Astrocyte (in vitro differentiated cells and primary cell): ENCODE results near the gene TEX54. TPM values are rescaled to one million over a fixed set of nuclear protein-coding genes. Genes with fewer than 3 reads are reported as not detected.
A peak's percentile ranks its signal among the peaks of the same experiment; 100 is the strongest.
"Not testable (repeated sequence)": the region's sequence is repeated elsewhere in the genome, so short reads cannot be mapped to it uniquely, and the experiment has no call there.

Experiments
- DNase-seq: peaks from one replicate; pipeline ENCODE4 v3.0.0-alpha.2; 2010; ENCODE audit warnings: low read depth
- FAIRE-seq: peaks from 2 replicates; lab custom pipeline; 2011; peaks lifted over from hg19 to GRCh38; lab: Jason Lieb, UNC
- H2AFZ ChIP-seq: 2 replicates; pipeline ENCODE4 v1.6.0; 2012; ENCODE audit warnings: low read depth, low read length, inconsistent platforms
- H3K27ac ChIP-seq: 2 replicates; pipeline ENCODE4 v1.5.1; 2011; ENCODE audit warnings: low read depth, low read length, inconsistent platforms
- H3K27me3 ChIP-seq: 2 replicates; pipeline ENCODE4 v1.6.0; 2011; ENCODE audit warnings: low read length, inconsistent platforms; ENCODE audit not compliant: insufficient read depth
- H3K36me3 ChIP-seq: 2 replicates; pipeline ENCODE4 v1.5.1; 2011; ENCODE audit warnings: low read length, inconsistent platforms; ENCODE audit not compliant: insufficient read depth
- H3K4me1 ChIP-seq: 2 replicates; pipeline ENCODE4 v1.5.1; 2011; ENCODE audit warnings: low read length, inconsistent platforms; ENCODE audit not compliant: insufficient read depth
- H3K4me2 ChIP-seq: 2 replicates; pipeline ENCODE4 v1.6.0; 2012; ENCODE audit warnings: low read length, inconsistent platforms
- H3K4me3 ChIP-seq: 2 replicates; pipeline ENCODE4 v1.5.1; 2011; ENCODE audit warnings: low read depth, mild to moderate bottlenecking, low read length, inconsistent platforms; ENCODE audit not compliant: insufficient read depth
- H3K79me2 ChIP-seq: 2 replicates; pipeline ENCODE4 v1.6.0; 2012; ENCODE audit warnings: mild to moderate bottlenecking, low read length, inconsistent platforms; ENCODE audit not compliant: insufficient read depth
- H3K9ac ChIP-seq: 2 replicates; pipeline ENCODE4 v1.6.0; 2012; ENCODE audit warnings: mild to moderate bottlenecking, low read length, inconsistent platforms
- H3K9me3 ChIP-seq: 2 replicates; pipeline ENCODE4 v1.5.1; 2012; ENCODE audit warnings: low read depth, mild to moderate bottlenecking, low read length, inconsistent platforms; ENCODE audit not compliant: insufficient read depth
- H4K20me1 ChIP-seq: 2 replicates; pipeline ENCODE4 v1.6.0; 2012; ENCODE audit warnings: low read length, inconsistent platforms; ENCODE audit not compliant: insufficient read depth
- H3K27ac Mint-ChIP-seq: one replicate; pipeline ENCODE4 v1.8.0; 2021; ENCODE audit warnings: mild to moderate bottlenecking, mixed read lengths; ENCODE audit not compliant: unreplicated experiment
- H3K27me3 Mint-ChIP-seq: one replicate; pipeline ENCODE4 v1.8.0; 2021; ENCODE audit warnings: low read depth, mixed read lengths; ENCODE audit not compliant: unreplicated experiment
- H3K36me3 Mint-ChIP-seq: one replicate; pipeline ENCODE4 v1.8.0; 2021; ENCODE audit warnings: low read depth, mixed read lengths; ENCODE audit not compliant: unreplicated experiment
- H3K4me1 Mint-ChIP-seq: one replicate; pipeline ENCODE4 v1.8.0; 2021; ENCODE audit warnings: low read depth, mixed read lengths; ENCODE audit not compliant: unreplicated experiment
- H3K4me3 Mint-ChIP-seq: one replicate; pipeline ENCODE4 v1.8.0; 2021; ENCODE audit warnings: mild to moderate bottlenecking, moderate library complexity, mixed read lengths; ENCODE audit not compliant: unreplicated experiment
- H3K9me3 Mint-ChIP-seq: one replicate; pipeline ENCODE4 v1.8.0; 2021; ENCODE audit warnings: mild to moderate bottlenecking, mixed read lengths; ENCODE audit not compliant: unreplicated experiment
- EZH2 ChIP-seq: IDR thresholded peaks from 2 replicates; pipeline ENCODE4 v1.6.1; 2012; ENCODE audit warnings: mild to moderate bottlenecking, low read length, inconsistent platforms; ENCODE audit not compliant: insufficient read depth
- total RNA-seq: library from RNA; stranded (reverse); gene quantifications from 2 replicates; pipeline ENCODE4 v1.2.1, GENCODE V29; 2021
- TF ChIP-seq, protein P1 (sequence below): IDR thresholded peaks from 2 replicates; pipeline ENCODE4 v1.5.1; 2011; ENCODE audit warnings: low read depth, mild to moderate bottlenecking, inconsistent platforms, low read length, moderate library complexity; ENCODE audit not compliant: insufficient read depth

The TEX54 gene
- total RNA-seq, 1 donor from 2014 or later = not detected

DNA sequence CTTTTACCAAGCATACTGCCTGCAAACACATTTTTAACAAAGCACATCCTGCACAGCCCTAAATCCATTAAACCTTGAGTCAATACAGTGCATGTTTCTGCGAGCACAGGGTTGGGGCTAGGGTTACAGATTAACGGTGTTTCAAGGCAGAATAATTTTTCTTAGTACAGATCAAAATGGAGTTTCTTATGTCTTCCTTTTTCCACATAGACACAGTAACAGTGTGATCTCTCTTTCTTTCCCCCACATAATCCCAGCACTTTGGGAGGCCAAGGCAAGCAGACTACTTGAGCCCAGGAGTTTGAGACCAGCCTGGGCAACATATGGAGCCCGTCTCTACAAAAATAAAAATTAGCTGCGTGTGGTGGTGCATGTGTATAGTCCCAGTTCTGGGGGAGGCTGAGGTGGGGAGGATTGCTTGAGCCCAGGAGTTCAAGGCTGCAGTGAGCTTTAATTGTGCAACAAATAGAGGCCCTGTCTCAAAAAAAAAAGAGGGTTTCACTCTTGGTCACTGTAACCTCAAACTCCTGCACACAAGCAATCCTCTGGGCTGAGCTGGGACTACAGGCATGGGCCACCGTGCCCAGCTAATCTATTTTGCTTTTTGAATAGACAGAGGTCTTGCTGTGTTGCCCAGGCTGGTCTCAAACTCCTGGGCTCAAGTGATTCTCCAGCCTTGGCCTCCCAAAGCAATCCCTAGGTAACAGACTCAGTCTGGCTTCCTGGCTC, 28.4 kb upstream of the TEX54 start:
- H3K9ac ChIP-seq = no peak overlapping the region
- H3K36me3 ChIP-seq = no peaks in the 10 kb centered on the region
- DNase-seq (no peak), FAIRE-seq (no peak)
- peaks cover 28% of the 10 kb centered on the region for H3K79me2 ChIP-seq
- Mint-ChIP-seq H3K27ac (no peak overlapping the region), H3K4me3 (no peak overlapping the region), H3K27me3 (no peaks in the 10 kb centered on the region), H3K4me1 (peaks cover 19% of the 10 kb centered on the region), H3K9me3 (no peaks in the 10 kb centered on the region), H3K36me3 (peaks cover 2% of the 10 kb centered on the region)
- H3K4me2 ChIP-seq = no peak overlapping the region
- no peaks in the 10 kb centered on the region for H3K27me3 ChIP-seq
- H3K4me1 ChIP-seq = peaks cover 11% of the 10 kb centered on the region
- no peak overlapping the region for H3K27ac ChIP-seq
- H3K4me3 ChIP-seq = no peak overlapping the region
- no peak for TF ChIP-seq EZH2
- TF ChIP-seq, protein P1, sequence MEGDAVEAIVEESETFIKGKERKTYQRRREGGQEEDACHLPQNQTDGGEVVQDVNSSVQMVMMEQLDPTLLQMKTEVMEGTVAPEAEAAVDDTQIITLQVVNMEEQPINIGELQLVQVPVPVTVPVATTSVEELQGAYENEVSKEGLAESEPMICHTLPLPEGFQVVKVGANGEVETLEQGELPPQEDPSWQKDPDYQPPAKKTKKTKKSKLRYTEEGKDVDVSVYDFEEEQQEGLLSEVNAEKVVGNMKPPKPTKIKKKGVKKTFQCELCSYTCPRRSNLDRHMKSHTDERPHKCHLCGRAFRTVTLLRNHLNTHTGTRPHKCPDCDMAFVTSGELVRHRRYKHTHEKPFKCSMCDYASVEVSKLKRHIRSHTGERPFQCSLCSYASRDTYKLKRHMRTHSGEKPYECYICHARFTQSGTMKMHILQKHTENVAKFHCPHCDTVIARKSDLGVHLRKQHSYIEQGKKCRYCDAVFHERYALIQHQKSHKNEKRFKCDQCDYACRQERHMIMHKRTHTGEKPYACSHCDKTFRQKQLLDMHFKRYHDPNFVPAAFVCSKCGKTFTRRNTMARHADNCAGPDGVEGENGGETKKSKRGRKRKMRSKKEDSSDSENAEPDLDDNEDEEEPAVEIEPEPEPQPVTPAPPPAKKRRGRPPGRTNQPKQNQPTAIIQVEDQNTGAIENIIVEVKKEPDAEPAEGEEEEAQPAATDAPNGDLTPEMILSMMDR = no peak
- no peaks in the 10 kb centered on the region for H3K9me3 ChIP-seq
- H4K20me1 ChIP-seq = peaks cover 9% of the 10 kb centered on the region
- H2AFZ ChIP-seq = no peak overlapping the region

DNA sequence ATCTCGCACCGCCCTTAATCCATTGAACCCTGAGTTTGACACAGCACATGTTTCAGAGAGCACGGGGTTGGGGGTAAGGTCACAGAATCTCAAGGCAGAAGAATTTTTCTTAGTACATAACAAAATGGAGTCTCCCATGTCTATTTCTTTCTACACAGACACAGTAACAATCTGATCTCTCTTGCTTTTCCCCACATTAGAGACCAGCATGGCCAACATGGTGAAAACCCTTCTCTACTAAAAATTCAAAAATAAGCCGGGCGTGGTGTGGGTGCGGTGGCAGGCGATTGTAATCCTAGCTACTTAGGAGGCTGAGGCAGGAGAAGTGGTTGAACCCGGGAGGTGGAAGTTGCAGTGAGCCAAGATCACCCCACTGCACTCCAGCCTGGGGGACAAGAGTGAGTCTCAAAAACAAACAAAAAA, 26.7 kb upstream of the TEX54 start:
- H3K4me2 ChIP-seq, H3K9me3 Mint-ChIP-seq, H3K4me3 ChIP-seq, H3K9ac ChIP-seq, H3K27ac Mint-ChIP-seq, H3K27me3 Mint-ChIP-seq, H3K9me3 ChIP-seq, H3K36me3 Mint-ChIP-seq, H3K27ac ChIP-seq, DNase-seq, H2AFZ ChIP-seq, H3K27me3 ChIP-seq, FAIRE-seq, H3K36me3 ChIP-seq: not testable (repeated sequence)
- Histone ChIP-seq H3K79me2 (peaks cover 38% of the 10 kb centered on the region), H4K20me1 (peaks cover 23% of the 10 kb centered on the region), H3K4me1 (peaks cover 11% of the 10 kb centered on the region)
- peak overlapping the region; percentile 62 for H3K4me3 Mint-ChIP-seq
- peaks cover 19% of the 10 kb centered on the region for H3K4me1 Mint-ChIP-seq

DNA sequence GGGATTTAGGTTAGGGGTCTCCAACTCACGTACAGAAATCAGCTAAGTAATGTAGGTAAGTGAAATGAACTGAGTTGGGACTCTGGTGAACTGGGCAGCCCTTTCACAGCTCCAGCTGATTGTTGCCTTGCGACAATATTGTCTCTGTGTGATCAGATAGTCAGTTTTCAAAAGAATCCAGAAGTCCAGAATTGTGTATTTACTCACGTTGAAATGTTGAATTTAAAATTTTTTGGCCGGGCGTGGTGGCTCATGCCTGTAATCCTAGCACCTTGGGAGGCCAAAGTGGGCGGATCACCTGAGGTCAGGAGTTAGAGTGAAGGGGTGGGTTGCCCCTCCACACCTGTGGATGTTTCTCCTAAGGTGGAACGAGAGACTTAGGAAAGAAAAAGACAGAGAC, 25.6 kb upstream of the TEX54 start:
- H3K27ac ChIP-seq = no peak overlapping the region
- Mint-ChIP-seq H3K9me3 (no peaks in the 10 kb centered on the region), H3K4me3 (peak overlapping the region; percentile 98), H3K4me1 (peaks cover 26% of the 10 kb centered on the region), H3K27me3 (no peaks in the 10 kb centered on the region), H3K27ac (peak overlapping the region; percentile 87), H3K36me3 (peaks cover 19% of the 10 kb centered on the region)
- TF ChIP-seq EZH2 = no peak
- TF ChIP-seq, protein P1 = no peak
- peaks cover 26% of the 10 kb centered on the region for H4K20me1 ChIP-seq
- no peak overlapping the region for H3K9ac ChIP-seq
- FAIRE-seq = no peak
- peaks cover 44% of the 10 kb centered on the region for H3K79me2 ChIP-seq
- peaks cover 19% of the 10 kb centered on the region for H3K36me3 ChIP-seq
- DNase-seq = no peak
- no peak overlapping the region for H3K4me3 ChIP-seq
- H3K9me3 ChIP-seq = no peaks in the 10 kb centered on the region
- H2AFZ ChIP-seq = no peak overlapping the region
- peaks cover 21% of the 10 kb centered on the region for H3K4me1 ChIP-seq
- peak overlapping the region; percentile 99 for H3K4me2 ChIP-seq
- no peaks in the 10 kb centered on the region for H3K27me3 ChIP-seq
